Small intestine (tissue), 7 donors: ENCODE results near the gene OR6J1. TPM values are rescaled to one million over a fixed set of nuclear protein-coding genes. Genes with fewer than 3 reads are reported as not detected.
"Not testable (repeated sequence)": the region's sequence is repeated elsewhere in the genome, so short reads cannot be mapped to it uniquely, and the experiment has no call there.

ENCODE experiments used
- DNase-seq, 2 donors: peaks; one replicate each; pipeline versions ENCODE4 v3.0.0 to v3.0.0-alpha.2; 2013
- FAIRE-seq: peaks from 2 replicates; lab custom pipeline; 2012; peaks lifted over from hg19 to GRCh38; lab: Jason Lieb, UNC
- H3K27ac ChIP-seq, 3 donors: one replicate each; pipeline ENCODE4 v1.5.1; 2013; ENCODE audit warnings: low read length in 2 of 3, mild to moderate bottlenecking in 2 of 3, control low read depth in 1 of 3, inconsistent platforms in 1 of 3, low read depth in 1 of 3, moderate library complexity in 1 of 3
- H3K27me3 ChIP-seq, 3 donors: one replicate each; pipeline ENCODE4 v1.6.1; 2013; ENCODE audit warnings: low read length in 3 of 3, inconsistent platforms in 1 of 3; ENCODE audit not compliant: control insufficient read depth in 3 of 3, insufficient read depth in 3 of 3
- H3K36me3 ChIP-seq, 3 donors: one replicate each; pipeline ENCODE4 v1.6.1; 2013; ENCODE audit warnings: low read length in 3 of 3, inconsistent platforms in 1 of 3, low read depth in 1 of 3, mild to moderate bottlenecking in 1 of 3, moderate library complexity in 1 of 3; ENCODE audit not compliant: control insufficient read depth in 3 of 3, insufficient read depth in 2 of 3
- H3K4me1 ChIP-seq, 3 donors: one replicate each; pipeline ENCODE4 v1.6.1; 2013; ENCODE audit warnings: low read length in 2 of 3, inconsistent platforms in 1 of 3, low read depth in 1 of 3, mild to moderate bottlenecking in 1 of 3, moderate library complexity in 1 of 3; ENCODE audit not compliant: control insufficient read depth in 3 of 3, insufficient read depth in 2 of 3
- H3K4me3 ChIP-seq, 3 donors: one replicate each; pipeline ENCODE4 v1.5.1; 2013; ENCODE audit warnings: low read length in 3 of 3, control low read depth in 1 of 3, inconsistent platforms in 1 of 3, low read depth in 1 of 3, mild to moderate bottlenecking in 1 of 3, moderate library complexity in 1 of 3
- H3K9me3 ChIP-seq, 2 donors: one replicate each; pipeline ENCODE4 v1.6.1; 2013; ENCODE audit warnings: low read depth in 1 of 2, low read length in 1 of 2; ENCODE audit not compliant: control insufficient read depth in 2 of 2, insufficient read depth in 1 of 2
- WGBS, 3 donors: extraction: QIAGEN DNeasy Blood & Tissue Kit; methylation state at CpG; one replicate each; pipeline ENCODE4 v1.1.7; 2013; 5-methylcytosine and 5-hydroxymethylcytosine counted together
- polyA plus RNA-seq, 4 donors: library from polyadenylated mRNA; stranded (reverse) in 3 of 4; unstranded in 1 of 4; fragments of 200-250 nt in 3 of 4; fragments of 120-200 nt in 1 of 4; gene quantifications; one replicate each; pipeline versions ENCODE4 v1.2.1 to v1.2.3, GENCODE V29; 2013
- donor health status: healthy with polysubstance abuse.
- donor health status: control.
- donor health status: control.
- donor health status: Bipolar disorder and iron deficiency.
- donor health status: healthy.

The OR6J1 gene
- polyA plus RNA-seq, 4 donors, result not detected

DNA sequence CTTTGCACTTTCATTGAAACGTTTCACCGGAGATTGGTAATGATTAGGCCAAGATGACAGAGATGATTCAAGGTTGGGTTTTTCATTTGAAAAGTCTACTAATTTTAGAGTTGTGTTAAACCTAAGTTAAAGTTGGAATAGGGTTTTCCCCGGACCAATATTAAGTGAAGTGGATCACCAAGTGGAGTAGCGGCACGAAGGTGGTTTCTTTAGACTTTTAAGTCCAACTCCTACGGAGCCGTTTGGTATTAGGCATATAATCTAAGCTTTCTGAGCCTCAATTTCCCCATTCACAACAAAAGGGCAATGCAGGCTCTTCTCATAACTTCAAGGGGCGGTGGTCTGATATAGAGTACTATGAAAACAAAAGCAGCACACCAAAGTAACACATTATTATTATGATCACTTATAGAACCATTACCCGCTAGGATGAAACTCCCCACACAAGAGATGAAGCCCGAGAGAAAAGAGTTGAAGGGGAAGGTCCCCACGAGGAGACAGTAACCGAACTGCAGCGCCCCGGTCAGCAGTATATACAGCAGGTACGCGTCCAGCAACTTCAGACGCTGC, 55.5 kb downstream of the OR6J1 start:
- 0 to 1% (median 1%) methylated on average over 17 of the region's 17 CpGs for WGBS, 3 donors
- peak overlapping the region; percentile 89 to 97 (median 96) for H3K27ac ChIP-seq

DNA sequence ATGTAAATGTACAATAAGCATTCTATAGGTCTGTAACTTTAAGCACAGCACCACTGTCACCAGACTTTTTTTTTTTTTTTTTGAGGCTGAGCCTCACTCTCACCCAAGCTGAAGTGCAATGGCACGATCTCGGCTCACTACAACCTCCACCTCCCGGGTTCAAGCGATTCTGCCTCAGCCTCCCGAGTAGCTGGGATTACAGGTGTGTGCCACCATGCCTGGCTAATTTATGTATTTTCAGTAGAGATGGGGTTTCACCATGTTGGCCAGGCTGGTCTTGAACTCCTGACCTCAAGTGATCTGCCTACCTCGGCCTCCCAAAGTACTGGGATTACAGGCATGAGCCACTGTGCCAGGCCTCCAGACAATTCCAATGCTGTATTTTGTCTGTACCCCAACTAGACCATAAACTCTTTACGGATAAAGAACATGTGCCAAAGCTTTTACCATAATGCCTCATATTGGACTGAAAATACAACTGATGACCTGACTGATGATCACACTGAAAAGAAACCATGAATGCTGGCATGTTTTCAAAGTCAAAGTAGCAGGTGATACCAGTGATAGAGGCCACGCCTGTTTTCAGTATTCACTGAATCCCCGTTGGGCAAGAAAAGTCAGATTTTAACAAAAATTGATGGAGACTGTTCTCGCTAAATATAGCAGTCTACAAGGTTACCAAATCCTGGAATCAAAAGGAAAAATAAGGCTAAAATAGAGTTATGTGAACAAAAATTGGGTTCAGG, 56.3 kb downstream of the OR6J1 start:
- H3K36me3 ChIP-seq, H3K27me3 ChIP-seq, H3K9me3 ChIP-seq, FAIRE-seq: not testable (repeated sequence)
- H3K4me3 ChIP-seq, result peak overlapping the region in 2 of 3 donors; percentile 69 to 98
- H3K4me1 ChIP-seq, result peaks cover 5 to 15% (median 13%) of the 10 kb centered on the region in 3 donors
- H3K27ac ChIP-seq, result peak overlapping the region in 2 of 3 donors; percentile 36 to 97
- DNase-seq, result peak in 1 of 2 donors; percentile 45
- 59 to 64% (median 61%) methylated on average over 10 of the region's 10 CpGs for WGBS, 3 donors

More for the DNA sequence above, 55.5 kb downstream of the OR6J1 start:
- peaks cover 5 to 15% (median 13%) of the 10 kb centered on the region in 3 donors for H3K4me1 ChIP-seq
- H3K9me3 ChIP-seq, result no peaks in the 10 kb centered on the region
- peaks cover 0 to 7% (median 3%) of the 10 kb centered on the region in 3 donors for H3K36me3 ChIP-seq
- FAIRE-seq (no peak), DNase-seq (no peak)
- peak overlapping the region; percentile 62 to 98 (median 69) for H3K4me3 ChIP-seq
- H3K27me3 ChIP-seq, result no peaks in the 10 kb centered on the region

DNA sequence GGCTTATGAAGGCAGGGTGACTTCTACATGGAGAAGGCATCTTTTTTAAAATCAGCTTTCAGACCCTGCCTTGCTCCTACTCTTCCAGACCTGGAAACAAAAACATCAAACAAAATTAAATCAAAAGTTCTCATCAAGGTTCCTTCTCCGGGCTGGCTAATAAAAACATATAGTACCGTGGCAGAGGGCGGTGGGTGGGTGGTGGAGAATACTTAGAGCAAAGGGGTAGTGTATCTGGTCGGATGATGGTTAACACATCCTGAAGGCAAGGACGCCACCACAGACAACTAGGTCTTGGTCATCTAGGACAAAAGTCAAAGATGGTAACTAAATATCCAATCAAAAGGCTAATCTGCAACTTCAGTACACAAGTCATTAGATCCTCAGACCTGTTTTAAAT, 56.9 kb downstream of the OR6J1 start:
- no peak overlapping the region for H3K4me3 ChIP-seq
- H3K27me3 ChIP-seq, result no peaks in the 10 kb centered on the region
- H3K9me3 ChIP-seq, result no peaks in the 10 kb centered on the region
- FAIRE-seq, result no peak
- no peak overlapping the region for H3K27ac ChIP-seq
- H3K36me3 ChIP-seq, result peaks cover 0 to 7% (median 3%) of the 10 kb centered on the region in 3 donors
- H3K4me1 ChIP-seq, result peaks cover 5 to 15% (median 13%) of the 10 kb centered on the region in 3 donors
- WGBS, 3 donors, result 81 to 90% (median 87%) methylated on average over 5 of the region's 5 CpGs
- no peak for DNase-seq

DNA sequence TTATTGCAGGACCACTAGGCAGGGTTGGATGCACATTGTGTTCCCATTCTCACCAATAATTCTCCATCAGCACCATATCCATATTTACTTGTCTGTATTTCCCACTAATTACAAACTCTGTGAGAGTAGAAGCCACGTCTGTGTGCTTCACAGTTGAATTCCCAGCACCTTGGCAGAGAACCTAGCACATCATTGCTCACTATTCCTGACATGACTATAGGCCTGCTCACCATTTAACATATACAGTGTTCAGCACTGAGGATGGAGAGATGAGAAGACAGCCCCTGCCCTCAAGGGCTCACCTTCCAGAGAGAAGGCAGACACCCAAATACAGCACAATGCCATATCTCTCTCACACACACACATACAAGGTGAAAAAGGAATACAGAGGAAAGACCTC, 60.2 kb downstream of the OR6J1 start:
- Histone ChIP-seq H3K4me1 (peaks cover 5 to 13% (median 9%) of the 10 kb centered on the region in 3 donors), H3K27me3 (no peaks in the 10 kb centered on the region), H3K27ac (no peak overlapping the region), H3K4me3 (no peak overlapping the region), H3K36me3 (peaks cover 0 to 11% (median 3%) of the 10 kb centered on the region in 3 donors), H3K9me3 (no peaks in the 10 kb centered on the region)
- FAIRE-seq (no peak), DNase-seq (no peak)
- 61 to 63% (median 63%) methylated on average over 1 of the region's 1 CpG for WGBS, 3 donors

Other genes with a start within 250 kb of the OR6J1 start
- 100 to 1,000 TPM; 147 to 313 (median 225) TPM for gene DAD1, start 55.1 kb downstream of the OR6J1 start, polyA plus RNA-seq
- gene ABHD4, start 46.1 kb downstream of the OR6J1 start, polyA plus RNA-seq, result 10 to 100 TPM; 11.5 to 38.7 (median 26.6) TPM
- gene OXA1L, start 122.3 kb upstream of the OR6J1 start, polyA plus RNA-seq, result 100 to 1,000 TPM; 101 to 128 (median 117) TPM
- 100 to 1,000 TPM in 3 of 4 donors, 10 to 100 TPM in 1; 52.9 to 697 (median 287) TPM for gene SLC7A7, start 171.1 kb upstream of the OR6J1 start, polyA plus RNA-seq
- gene MRPL52, start 185.5 kb upstream of the OR6J1 start, polyA plus RNA-seq, result 100 to 1,000 TPM; 106 to 164 (median 132) TPM
- 100 to 1,000 TPM in 1 of 4 donors, 10 to 100 TPM in 2, 1 to 10 TPM in 1; 6.9 to 105 (median 58.2) TPM for gene MMP14, start 192.2 kb upstream of the OR6J1 start, polyA plus RNA-seq
- gene LRP10, start 227.4 kb upstream of the OR6J1 start, polyA plus RNA-seq, result 100 to 1,000 TPM in 1 of 4 donors, 10 to 100 TPM in 3; 19.7 to 107 (median 57.8) TPM
- gene REM2, start 238.9 kb upstream of the OR6J1 start, polyA plus RNA-seq, result 1 to 10 TPM in 1 of 4 donors, under 1 TPM in 3; 0.45 to 1.1 (median 0.85) TPM